ENCODE data around the gene PUM2.

GRCh38 chr2:20208476-20208859 lies 142.2 kb downstream of the PUM2 start:
- no peak for TF ChIP-seq EZH2phosphoT487 (conservative IDR thresholded peaks at IDR 0.05; ENCODE audit: low read length)
- TF ChIP-seq, protein P1, sequence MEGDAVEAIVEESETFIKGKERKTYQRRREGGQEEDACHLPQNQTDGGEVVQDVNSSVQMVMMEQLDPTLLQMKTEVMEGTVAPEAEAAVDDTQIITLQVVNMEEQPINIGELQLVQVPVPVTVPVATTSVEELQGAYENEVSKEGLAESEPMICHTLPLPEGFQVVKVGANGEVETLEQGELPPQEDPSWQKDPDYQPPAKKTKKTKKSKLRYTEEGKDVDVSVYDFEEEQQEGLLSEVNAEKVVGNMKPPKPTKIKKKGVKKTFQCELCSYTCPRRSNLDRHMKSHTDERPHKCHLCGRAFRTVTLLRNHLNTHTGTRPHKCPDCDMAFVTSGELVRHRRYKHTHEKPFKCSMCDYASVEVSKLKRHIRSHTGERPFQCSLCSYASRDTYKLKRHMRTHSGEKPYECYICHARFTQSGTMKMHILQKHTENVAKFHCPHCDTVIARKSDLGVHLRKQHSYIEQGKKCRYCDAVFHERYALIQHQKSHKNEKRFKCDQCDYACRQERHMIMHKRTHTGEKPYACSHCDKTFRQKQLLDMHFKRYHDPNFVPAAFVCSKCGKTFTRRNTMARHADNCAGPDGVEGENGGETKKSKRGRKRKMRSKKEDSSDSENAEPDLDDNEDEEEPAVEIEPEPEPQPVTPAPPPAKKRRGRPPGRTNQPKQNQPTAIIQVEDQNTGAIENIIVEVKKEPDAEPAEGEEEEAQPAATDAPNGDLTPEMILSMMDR (IDR thresholded peaks at IDR 0.05; ENCODE audit: insufficient read depth, low read length, poor library complexity, severe bottlenecking): no peak
